Stimulated activated CD4-positive, alpha-beta T cell treated with anti-CD3 and anti-CD28 coated beads, Interleukin-4, amount 100 ng/mL, for 48 hours (primary cell): ENCODE measurements around the gene HOXC9.

Source experiments
- DNase-seq, 2 donors: peaks; one replicate each; pipeline ENCODE4 v3.0.0-alpha.2; 2020; ENCODE audit warnings: low read depth in 2 of 2

HOXC9 gene

GRCh38 chr12:53988541-53989226 is 11.3 kb upstream of the HOXC9 start:
- DNase-seq = no peak

DNA sequence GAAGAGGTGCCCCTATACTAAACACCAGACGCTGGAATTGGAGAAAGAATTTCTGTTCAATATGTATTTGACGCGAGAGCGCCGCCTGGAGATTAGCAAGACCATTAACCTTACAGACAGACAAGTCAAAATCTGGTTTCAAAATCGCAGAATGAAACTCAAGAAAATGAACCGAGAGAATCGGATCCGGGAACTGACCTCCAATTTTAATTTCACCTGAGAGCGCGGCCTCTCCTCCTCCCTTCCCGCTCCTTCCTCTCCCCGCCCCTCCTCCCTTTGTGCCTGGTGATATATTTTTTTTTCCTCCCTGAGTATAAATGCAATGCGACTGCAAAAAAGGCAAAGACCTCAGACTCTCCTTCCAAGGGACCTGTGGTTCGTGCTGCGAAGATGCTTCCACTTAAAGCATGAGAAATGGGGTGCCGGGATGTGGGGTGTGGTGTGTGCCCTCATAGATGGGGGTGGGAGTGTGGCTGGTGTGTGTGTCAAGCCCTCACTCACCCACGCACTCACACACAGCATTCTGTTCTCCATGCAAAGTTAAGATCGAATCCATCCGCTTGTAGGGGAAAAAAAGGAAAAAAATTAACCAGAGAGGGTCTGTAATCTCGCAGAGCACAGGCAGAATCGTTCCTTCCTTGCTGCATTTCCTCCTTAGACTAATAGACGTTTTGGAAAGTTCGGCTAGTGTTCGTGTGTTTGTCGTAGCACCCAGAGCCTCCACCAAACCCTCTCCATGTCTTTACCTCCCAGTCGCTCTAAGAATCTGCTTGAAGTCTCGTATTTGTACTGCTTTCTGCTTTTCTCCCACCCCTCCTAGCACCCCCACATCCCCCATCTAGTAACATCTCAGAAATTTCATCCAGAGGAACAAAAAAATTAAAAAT is 10.5 kb upstream of the HOXC9 start:
- DNase-seq = no peak

DNA sequence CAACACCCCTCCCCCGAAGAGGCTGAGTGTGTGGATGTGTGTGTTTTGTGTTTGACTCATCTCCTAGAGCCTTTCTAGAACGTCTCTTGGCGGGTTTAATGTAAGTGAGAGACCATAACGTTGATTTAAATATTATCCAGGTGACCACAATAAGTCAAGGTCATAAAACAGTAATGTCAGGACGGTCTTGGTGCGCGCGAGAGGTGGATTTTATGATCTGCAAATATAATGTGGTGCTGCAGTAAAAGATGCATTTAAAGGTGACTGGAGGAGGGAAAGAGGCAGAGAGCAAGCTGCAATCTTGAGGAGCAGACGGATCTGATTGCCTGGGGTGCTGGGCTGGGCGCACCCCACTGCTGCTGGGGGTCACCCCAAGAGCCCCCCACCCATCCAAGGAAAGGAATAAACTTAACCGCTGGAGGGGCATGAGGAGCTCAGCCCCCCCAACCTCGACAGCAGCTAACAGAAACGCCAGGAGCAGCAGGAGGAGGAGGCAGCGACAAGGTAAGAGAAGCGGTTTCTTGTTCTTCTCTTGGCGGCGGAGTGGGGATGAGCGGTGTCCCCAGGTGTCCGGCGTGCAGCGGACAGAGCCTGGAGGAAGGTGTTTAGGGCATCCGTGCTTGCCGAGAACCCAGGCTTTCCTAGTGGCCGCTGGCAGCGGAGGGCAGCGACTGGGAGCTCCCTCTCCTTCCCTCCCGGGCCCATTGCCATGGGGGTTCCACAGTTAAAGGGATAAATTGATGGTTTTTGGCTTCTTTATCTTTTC is 9.5 kb upstream of the HOXC9 start:
- no peak for DNase-seq

GRCh38 chr12:53991077-53991460 is 8.9 kb upstream of the HOXC9 start:
- no peak for DNase-seq

GRCh38 chr12:53992377-53992889 is 7.5 kb upstream of the HOXC9 start:
- DNase-seq = no peak

DNA sequence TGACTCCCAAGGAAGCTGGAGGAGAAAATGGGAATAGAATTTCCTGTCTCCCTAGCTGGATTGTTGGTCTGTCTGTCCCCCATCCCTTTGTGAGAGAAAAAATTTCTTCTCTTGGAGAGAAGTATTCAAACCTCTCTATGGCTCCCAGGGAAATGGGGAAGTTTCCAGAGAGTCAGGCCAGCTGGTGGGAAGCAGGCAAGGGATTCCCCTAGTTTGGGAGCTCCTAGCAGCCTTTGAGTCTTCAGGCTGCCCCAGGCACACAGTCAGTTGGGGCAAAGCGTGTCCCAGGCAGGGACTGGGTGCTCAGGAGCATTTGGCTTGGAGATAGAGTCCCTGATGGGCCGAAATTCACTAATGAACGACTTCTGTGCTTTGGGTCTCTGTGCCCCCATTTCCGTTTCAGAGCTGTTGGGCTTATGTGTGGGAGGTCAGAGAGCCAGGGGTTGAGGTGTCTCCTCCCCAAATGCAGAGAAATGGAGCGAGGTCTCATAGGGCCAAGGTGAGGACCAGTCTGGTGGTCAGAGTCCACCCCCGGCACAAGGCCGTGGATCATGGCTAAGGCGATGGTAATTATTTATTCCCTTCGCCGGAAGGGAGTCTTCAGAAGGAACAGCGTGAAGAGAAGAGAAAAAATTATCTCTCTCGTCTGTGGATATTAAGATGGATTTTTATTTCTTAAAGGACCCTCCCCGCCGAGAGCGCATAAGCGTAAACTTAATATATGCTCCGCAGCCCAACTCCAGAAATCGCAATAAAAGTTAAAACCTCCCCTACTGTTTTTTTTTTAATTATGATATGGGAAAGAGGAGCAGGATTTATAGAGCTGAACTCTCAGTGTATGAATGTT is 6.6 kb upstream of the HOXC9 start:
- no peak for DNase-seq

DNA sequence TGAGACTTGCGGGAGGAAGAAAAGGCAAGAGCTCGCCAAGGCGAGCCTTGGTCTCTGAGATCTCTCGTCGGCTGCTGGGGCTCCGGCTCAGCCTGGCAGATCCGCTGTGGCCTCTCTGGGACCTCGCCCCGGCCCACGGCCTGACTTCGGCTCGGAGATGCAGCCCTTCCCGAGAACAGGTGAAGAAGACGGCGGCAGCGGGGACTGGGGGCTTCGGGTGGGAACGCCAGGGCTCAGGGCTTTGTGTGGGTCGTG is 6.0 kb upstream of the HOXC9 start:
- no peak for DNase-seq

GRCh38 chr12:53994264-53995001 is 5.5 kb upstream of the HOXC9 start:
- DNase-seq = no peak

DNA sequence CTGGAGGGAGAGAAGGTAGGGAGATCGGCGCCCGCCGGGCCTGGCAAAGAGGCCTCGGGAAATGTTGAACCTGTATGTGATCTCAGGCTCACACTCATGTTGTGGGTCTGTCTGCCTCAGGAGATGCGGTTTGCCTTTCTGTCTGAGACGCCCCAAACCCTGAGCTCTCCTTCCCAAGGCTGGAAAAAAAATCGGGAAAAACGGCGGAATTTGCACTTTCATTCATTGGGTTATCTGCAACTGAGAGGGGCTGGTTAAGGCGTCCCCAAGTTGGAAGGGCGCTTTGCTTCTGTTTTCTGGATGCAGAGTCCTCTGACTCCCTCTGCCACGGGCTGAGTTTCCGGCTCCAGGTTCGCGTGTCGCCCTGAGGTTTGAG is 5.0 kb upstream of the HOXC9 start:
- DNase-seq = no peak

GRCh38 chr12:53995378-53996239 is 4.4 kb upstream of the HOXC9 start:
- no peak for DNase-seq

DNA sequence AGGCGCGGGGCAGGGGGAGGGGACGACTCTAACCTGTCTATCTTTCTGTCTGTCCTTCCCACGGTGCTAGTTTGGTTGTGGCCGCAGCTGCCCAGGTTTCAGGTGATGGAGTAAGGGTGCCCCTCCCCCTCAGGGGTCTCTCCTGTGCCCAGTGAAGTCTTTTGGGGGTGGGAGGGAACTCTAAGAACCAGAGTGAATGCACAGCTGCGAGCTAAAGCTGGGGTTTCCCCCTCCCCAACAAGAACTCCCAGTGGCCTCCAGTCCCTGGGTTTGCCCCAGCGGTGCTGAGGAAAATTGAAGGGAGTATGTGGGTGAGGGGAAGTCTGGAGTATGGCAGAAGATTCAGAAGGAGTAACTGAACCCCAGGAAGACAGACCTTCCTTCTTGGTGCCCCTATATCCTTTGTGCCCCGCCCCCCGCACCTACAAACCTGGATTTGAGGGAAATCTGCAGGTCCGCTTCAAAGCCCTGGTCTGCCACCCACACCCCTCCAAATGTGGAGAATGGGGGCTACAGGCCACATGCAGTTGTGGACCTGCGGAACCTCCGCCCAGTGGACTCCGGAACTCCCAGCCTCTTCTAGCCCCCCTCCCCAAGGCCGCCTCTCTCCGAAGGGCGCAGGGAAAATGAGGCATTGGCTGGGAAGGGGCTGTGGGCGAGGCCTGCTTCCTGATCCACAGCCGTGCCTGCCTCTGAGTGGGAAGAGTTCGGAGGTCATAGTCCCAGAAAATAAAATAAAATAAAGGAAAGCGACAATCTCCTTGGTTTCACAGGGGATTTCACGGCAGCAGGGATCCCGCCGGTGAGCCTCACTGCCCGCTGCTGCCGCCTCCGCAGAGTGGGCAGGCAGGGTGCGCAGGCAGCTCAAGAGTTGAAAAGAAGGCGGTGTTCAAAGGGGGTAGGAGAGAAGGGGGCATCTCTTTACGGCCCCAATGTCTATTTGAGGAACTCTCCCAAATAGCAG is 3.4 kb upstream of the HOXC9 start:
- no peak for DNase-seq

DNA sequence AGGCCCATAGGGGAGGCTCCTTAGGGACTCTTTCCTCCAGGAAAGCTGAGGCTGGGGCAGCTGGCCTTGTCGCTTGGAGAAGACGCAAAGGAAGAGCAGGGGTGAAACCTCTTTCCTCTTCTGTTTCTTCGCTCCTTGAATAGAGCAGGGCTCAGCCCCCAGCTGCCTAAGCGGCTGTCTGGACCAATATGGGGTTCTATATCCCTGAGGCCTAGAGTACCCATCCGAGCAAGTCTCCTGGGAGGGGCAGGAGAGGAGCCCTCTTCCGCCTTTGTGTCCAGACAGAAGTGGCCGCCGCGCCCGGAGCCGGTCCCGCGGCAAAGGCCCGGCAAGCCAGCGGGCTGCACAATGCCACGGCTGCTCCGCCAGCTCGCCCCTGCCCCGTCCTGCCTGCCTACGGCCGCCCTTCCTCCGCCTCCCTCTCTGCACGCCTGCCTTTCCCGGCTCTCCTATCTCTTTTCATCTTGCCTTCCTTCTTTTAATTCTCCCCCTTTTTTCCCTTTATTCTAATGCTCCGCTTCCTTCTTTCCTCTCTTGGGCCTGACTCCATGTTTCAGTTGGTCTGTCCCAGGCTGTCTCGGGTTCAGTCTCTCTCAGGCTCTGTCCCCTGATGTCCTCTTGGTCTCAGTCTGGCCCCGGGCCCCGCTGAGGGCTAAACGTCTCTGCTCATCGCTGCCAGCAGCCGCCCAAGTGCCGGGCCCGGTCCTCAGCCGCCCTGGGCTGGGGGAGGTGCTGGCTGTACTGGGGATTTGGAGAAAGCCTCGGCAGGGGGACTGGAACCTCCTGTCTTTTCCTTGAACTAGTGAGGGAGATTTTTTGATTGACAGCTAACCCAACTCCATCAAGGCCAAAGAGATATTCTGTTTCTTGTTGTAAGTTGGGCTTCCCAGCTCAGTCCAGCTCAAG is 2.5 kb upstream of the HOXC9 start:
- DNase-seq = no peak

GRCh38 chr12:53998110-53998899 is 1.7 kb upstream of the HOXC9 start:
- no peak for DNase-seq

DNA sequence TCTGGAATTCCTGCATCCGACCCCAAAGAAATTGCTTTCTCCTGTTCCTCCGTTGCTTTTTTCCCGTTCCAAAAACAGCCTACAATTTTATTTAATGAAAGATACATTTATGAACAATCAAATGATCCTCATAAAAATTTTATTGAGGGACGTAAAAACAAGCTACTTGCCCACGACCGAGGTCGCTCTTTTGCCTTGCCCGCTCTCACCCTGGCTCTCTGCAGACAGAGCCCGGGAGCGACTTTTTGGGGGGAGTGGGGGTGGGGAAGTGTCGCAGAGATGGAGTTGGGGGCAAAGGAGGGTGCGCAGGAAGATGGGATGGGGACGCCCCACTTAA is 1.1 kb upstream of the HOXC9 start:
- no peak for DNase-seq

DNA sequence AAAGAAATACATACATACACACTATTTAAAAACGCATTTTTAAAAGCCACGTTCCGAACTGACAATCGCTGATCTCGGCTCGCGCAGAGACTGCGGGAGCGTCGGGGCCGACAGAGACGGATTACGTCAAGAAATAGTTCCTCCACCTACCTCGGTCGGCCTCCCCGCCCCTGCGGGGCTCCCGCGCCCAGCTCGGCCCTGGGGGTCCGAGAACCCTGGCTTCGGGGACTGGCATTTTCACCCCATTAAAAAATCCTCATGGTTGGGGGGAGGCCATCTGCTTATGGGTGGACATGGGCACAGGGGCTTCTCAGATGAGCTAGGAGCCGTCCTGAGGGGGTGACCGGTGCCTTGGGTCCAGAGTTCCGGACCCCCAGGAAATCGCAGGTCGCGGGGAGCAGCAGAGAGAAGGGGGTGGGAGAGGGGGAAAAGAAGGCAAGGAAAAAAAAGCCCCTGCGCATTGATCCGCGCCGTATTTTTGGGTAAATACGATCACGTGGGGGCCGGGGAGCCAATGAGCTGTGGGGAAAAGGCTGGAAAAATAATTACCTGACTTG is 324 bp upstream of the HOXC9 start:
- no peak for DNase-seq

DNA sequence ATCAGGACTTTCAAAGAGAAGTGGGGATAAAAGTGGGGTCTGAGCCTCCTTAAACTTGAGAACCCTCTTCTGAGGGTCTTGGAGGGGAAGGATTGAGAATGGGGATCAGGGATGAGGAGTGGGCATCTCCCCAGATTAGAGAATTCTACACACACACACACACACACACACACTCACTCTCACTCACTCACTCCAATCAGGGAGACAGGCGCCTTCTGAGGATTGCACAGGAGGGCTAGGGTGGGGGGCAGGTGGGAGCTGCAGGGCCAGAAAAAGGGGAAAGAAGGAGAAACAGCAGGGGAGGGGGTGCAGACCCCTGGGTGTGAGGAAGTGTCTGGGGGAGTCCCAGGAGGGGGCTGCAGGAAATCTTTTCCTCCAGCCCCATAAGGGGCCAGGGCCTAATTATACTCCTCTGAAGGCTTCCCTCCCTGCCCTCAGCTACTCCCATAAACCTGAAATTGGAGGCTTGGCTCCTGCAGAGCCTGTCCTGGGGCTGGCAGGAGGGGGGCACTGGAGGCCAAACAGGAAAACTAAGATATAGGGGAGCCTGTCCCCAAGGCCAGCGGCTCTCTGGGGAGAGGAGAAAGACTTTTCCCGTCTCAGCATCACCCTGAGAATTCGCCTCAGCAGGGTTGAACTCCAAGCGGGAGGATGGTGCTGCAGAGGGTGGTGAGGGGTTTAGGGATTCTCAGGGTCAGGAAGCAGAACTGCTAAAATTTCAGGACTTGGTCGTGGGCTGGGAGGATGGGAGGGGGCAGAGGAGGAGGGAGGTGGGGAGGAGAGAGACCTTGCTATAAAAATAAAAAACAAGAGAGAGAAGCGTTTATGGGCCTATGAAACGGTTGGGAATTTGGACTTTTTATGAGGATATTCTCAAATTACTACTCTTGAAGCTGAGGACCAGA is 1.6 kb downstream of the HOXC9 start:
- DNase-seq = no peak
